ENCODE measurements around the gene ESD. TPM values are rescaled to one million over a fixed set of nuclear protein-coding genes. Genes with fewer than 3 reads are reported as not detected.

ESD gene
- total RNA-seq, 2 experiments from 2014 or later, result 130 to 133 TPM

DNA sequence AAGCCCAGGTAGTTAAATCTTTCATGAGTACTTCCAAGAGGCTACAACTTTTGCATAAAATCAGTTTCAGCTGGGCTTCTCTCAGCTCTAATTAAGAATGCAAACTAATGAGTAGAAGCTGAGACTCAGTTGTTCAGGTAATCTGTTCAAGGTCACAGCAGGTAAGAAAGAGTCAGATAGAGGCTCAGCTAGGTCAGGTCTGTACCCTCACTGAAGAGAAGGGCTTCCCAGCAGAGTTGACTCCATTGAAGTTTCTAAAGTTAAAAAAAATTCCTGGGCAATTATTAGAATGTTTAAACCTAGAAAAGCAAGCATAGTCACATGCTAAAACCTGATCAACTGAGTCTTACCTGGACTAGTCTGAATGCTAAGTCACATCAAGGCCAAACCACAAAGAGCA is 42.1 kb downstream of the ESD start:
- CTCF ChIA-PET, result no interaction called here
- no peak for ATAC-seq
- intact Hi-C loops (cut with micrococcal nuclease), result no loop called here
- Mint-ChIP-seq H3K36me3 (ENCODE audit: low read depth) (peaks cover 15% of the 10 kb centered on the region), H3K27me3 (no peaks in the 10 kb centered on the region), H3K4me3 (no peak overlapping the region), H3K9me3 (no peaks in the 10 kb centered on the region), H3K4me1 (ENCODE audit: low read depth) (peaks cover 32% of the 10 kb centered on the region), H3K27ac (no peak overlapping the region)
- DNase-seq, result no peak
- TF ChIP-seq, protein P1, sequence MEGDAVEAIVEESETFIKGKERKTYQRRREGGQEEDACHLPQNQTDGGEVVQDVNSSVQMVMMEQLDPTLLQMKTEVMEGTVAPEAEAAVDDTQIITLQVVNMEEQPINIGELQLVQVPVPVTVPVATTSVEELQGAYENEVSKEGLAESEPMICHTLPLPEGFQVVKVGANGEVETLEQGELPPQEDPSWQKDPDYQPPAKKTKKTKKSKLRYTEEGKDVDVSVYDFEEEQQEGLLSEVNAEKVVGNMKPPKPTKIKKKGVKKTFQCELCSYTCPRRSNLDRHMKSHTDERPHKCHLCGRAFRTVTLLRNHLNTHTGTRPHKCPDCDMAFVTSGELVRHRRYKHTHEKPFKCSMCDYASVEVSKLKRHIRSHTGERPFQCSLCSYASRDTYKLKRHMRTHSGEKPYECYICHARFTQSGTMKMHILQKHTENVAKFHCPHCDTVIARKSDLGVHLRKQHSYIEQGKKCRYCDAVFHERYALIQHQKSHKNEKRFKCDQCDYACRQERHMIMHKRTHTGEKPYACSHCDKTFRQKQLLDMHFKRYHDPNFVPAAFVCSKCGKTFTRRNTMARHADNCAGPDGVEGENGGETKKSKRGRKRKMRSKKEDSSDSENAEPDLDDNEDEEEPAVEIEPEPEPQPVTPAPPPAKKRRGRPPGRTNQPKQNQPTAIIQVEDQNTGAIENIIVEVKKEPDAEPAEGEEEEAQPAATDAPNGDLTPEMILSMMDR (IDR thresholded peaks at IDR 0.05), result no peak
- POLR2A ChIA-PET, result interaction anchor here (1.3 kb wide), 1 partner anchor 11 kb away, joined by 6 read pairs; no protein-coding TSS in a partner anchor

DNA sequence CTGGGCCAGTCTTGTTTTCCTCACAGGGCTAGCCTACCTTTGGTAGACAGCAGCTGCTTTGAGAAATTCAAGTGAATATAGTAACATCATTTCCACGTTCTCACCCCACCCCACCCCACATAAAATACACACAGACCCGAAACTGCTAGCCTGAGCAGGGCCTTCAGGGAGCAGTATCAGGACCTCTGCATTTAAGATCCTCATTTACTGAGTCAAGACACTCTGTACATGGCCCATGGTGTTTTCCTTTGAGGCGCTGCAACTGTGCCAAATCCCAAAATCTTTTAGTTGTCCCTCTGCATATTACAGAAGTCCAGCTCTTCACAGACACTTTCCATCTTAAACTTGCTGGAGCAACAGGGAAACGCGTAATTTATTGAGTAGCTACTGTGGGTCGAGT is 43.0 kb downstream of the ESD start:
- H3K4me1 Mint-ChIP-seq (ENCODE audit: low read depth), result peaks cover 34% of the 10 kb centered on the region
- no peak for DNase-seq
- no peaks in the 10 kb centered on the region for H3K27me3 Mint-ChIP-seq
- intact Hi-C loops (cut with micrococcal nuclease), result no loop called here
- H3K36me3 Mint-ChIP-seq (ENCODE audit: low read depth), result peaks cover 17% of the 10 kb centered on the region
- CTCF ChIA-PET, result interaction anchor here (1.4 kb wide), 1 partner anchor 11 kb away, joined by 4 read pairs; no protein-coding TSS in a partner anchor
- TF ChIP-seq, protein P1 (IDR thresholded peaks at IDR 0.05), result no peak
- no peak overlapping the region for H3K27ac Mint-ChIP-seq
- H3K9me3 Mint-ChIP-seq, result no peaks in the 10 kb centered on the region
- ATAC-seq, result no peak
- no peak overlapping the region for H3K4me3 Mint-ChIP-seq
- POLR2A ChIA-PET, result interaction anchor here (0.5 to 1.3 kb wide), 4 partner anchors 12 to 651 kb away, joined by 3 to 6 read pairs (median 4); no protein-coding TSS in a partner anchor

- Mint-ChIP-seq H3K27me3 (no peaks in the 10 kb centered on the region), H3K9me3 (no peaks in the 10 kb centered on the region), H3K4me3 (no peak overlapping the region), H3K4me1 (ENCODE audit: low read depth) (peaks cover 32% of the 10 kb centered on the region), H3K36me3 (ENCODE audit: low read depth) (peaks cover 22% of the 10 kb centered on the region), H3K27ac (no peak overlapping the region)
- intact Hi-C loops (cut with micrococcal nuclease), result no loop called here
- CTCF ChIA-PET, result interaction anchor here (1.4 to 2.4 kb wide), 2 partner anchors 12 to 201 kb away, joined by 4 to 9 read pairs; no protein-coding TSS in a partner anchor
- POLR2A ChIA-PET, result interaction anchor here (0.6 to 0.9 kb wide), 2 partner anchors 263 to 650 kb away, joined by 3 to 4 read pairs; no protein-coding TSS in a partner anchor
- DNase-seq (no peak), ATAC-seq (no peak)
- TF ChIP-seq, protein P1 (IDR thresholded peaks at IDR 0.05), result no peak
Measured at GRCh38 chr13:46753137-46753536, 43.8 kb downstream of the ESD start.

DNA sequence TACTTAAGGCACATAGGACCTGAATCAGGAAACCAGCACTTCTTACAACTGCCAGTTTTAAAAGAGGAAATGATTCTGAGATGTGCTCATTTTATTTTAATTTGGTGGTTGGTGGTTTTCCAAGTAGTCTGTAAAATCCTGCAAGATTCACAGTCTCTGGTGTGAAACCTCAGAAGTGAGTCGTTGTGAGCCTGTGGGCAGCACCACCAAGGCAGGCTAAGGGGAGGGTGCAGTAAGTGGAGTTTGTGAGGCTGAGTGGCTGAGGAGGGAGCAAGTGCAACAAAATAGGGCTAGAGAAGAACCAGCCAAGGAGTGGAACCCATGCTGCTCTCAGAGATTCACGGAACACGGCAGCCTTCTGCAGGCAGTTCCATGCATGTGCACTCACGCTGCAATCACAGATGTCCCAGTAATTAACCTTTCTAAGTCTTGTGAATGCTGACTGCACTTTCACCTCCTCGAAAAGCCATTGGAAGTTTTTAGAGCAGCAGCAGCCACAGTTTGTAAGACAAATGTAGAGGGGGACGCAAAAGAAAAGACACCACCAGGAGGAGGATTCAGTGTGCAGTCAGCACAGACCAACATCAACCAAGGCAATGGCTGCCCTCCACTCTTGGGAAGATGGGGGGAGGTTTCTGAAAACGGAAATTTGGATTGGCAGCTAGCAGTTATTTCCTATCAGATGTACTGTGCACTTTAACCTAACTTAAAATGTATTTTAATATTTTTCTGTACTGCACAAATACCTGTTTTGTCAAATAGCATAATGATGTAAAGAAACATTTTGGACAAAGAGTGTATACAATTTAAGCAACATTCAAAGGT is 44.9 kb downstream of the ESD start:
- ChIA-PET POLR2A (interaction anchor here (0.6 kb wide), 1 partner anchor 262 kb away, joined by 3 read pairs; no protein-coding TSS in a partner anchor), CTCF (interaction anchor here (2.4 kb wide), 1 partner anchor 200 kb away, joined by 9 read pairs; no protein-coding TSS in a partner anchor)
- ATAC-seq (peak; percentile 96), DNase-seq (peak; percentile 81)
- Mint-ChIP-seq H3K4me3 (no peak overlapping the region), H3K27me3 (no peaks in the 10 kb centered on the region), H3K9me3 (no peaks in the 10 kb centered on the region), H3K4me1 (ENCODE audit: low read depth) (peaks cover 31% of the 10 kb centered on the region), H3K36me3 (ENCODE audit: low read depth) (peaks cover 22% of the 10 kb centered on the region), H3K27ac (peak overlapping the region; percentile 79)
- TF ChIP-seq, protein P1 (IDR thresholded peaks at IDR 0.05), result peak; percentile 33
- intact Hi-C loops (cut with micrococcal nuclease), result no loop called here

GRCh38 chr13:46749951-46750350 is 47.0 kb downstream of the ESD start:
- ATAC-seq (no peak), DNase-seq (no peak)
- peaks cover 24% of the 10 kb centered on the region for H3K36me3 Mint-ChIP-seq (ENCODE audit: low read depth)
- TF ChIP-seq, protein P1 (IDR thresholded peaks at IDR 0.05), result no peak
- intact Hi-C loops (cut with micrococcal nuclease), result no loop called here
- H3K27me3 Mint-ChIP-seq, result no peaks in the 10 kb centered on the region
- no peaks in the 10 kb centered on the region for H3K9me3 Mint-ChIP-seq
- no peak overlapping the region for H3K4me3 Mint-ChIP-seq
- ChIA-PET CTCF (interaction anchor here (0.8 to 1.6 kb wide), 3 partner anchors 12 to 145 kb away, joined by 3 read pairs; no protein-coding TSS in a partner anchor), POLR2A (interaction anchor here (0.6 kb wide), 1 partner anchor 207 kb away, joined by 3 read pairs; no protein-coding TSS in a partner anchor)
- peaks cover 31% of the 10 kb centered on the region for H3K4me1 Mint-ChIP-seq (ENCODE audit: low read depth)
- H3K27ac Mint-ChIP-seq, result no peak overlapping the region
